HG03460 (cell line): ENCODE measurements around the gene NPLOC4.
"Not testable (repeated sequence)": the region's sequence is repeated elsewhere in the genome, so short reads cannot be mapped to it uniquely, and the experiment has no call there.

Experiments used
- ATAC-seq: cut with Tn5 transposase; IDR thresholded peaks from one replicate; pipeline ENCODE4 v1.9.1; 2021; ENCODE audit not compliant: unreplicated experiment

Gene NPLOC4

DNA sequence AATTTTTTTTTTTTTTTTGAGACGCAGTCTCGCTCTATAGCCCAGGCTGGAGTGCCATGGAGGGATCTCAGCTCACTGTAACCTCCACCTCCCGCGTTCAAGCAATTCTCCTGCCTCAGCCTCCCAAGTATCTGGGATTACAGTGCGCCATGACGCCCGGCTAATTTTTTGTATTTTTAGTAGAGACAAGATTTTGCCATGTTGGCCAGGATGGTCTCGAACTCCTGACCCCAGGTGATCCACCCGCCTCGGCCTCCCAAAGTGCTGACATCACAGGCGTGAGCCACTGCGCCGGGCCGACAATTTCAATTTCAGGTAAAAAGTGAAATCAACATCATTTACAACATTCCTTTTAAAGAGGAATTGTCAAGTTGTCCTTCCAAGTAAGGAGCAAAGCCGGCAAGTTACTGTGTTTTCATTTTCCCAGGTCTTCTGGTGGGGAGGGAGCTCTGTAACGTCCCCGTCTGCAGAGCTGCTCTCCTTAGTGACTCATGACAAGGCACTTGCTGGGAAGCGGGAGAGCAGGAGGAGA, 873 bp downstream of the NPLOC4 start:
- ATAC-seq, result no peak

- ATAC-seq, result no peak
Measured at GRCh38 chr17:81635431-81635830, 1.5 kb downstream of the NPLOC4 start.

DNA sequence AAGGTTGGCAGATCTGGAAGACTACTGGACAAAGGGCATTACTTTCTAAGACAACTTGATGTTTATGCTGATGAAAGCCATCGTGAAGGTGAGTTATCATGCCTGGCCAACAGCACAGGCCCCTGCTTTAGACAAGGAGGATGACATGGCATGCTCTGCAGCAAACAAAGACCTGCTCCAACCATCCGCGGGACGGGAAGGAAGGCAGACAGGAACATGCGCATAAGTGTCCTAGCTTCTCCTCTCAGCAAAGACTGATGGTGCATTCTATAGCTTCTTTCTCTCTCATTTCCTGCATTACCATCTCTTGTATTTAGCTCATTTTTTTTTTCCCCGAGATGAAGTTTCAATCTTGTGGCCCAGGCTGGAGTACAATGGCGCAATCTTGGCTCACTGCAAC, 5.4 kb downstream of the NPLOC4 start:
- no peak for ATAC-seq

DNA sequence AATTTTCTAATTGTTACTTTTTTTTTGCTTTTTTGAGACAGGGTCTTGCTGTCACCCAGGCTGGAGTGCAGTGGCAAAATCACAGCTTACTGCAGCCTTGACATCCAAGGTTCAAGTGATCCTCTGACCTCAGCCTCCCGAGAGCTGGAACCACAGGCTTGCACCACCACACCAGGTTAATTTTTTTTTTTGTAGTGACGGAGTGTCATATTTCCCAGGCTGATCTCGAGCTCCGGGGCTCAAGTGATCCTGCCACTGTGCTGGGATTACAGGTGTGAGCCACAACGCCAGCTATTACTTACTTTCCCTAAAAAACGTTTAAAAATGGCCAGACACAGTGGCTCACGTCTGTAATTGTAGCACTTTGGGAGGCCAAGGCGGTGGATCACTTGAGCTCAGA, 6.6 kb downstream of the NPLOC4 start:
- ATAC-seq, result no peak

DNA sequence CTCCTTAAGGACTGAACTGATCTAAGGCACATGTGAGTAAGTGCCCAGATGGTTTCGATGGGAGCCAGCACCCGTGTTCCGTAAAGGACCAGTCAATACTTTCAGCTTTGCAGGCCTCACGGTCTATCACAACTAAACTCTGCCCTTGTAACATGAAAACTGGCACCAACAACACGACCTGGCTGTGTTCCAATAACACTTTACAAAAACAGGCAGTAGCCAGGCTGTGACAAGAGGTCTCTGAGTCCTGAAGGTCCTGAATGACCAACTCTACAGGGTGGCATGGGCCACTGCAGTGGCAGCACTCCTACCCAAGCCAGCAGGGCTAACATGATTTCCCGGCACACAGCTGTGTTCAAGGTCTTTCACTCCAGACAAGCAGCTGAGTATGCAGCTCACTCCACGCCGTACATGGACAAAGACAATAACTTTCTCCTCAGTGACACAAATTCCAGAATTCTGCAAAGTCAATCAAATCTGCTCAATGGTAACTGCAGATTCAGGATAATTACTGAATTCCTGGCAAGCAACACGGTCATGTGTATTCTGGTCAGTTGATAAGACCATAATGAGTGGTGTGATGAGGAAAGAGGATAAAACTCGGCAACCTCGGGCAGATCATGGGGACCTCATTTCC, 15.3 kb downstream of the NPLOC4 start:
- ATAC-seq, result no peak

- not testable (repeated sequence) for ATAC-seq
Measured at GRCh38 chr17:81618307-81618706, 18.6 kb downstream of the NPLOC4 start.

GRCh38 chr17:81616877-81617276, 20.0 kb downstream of the NPLOC4 start:
- no peak for ATAC-seq

DNA sequence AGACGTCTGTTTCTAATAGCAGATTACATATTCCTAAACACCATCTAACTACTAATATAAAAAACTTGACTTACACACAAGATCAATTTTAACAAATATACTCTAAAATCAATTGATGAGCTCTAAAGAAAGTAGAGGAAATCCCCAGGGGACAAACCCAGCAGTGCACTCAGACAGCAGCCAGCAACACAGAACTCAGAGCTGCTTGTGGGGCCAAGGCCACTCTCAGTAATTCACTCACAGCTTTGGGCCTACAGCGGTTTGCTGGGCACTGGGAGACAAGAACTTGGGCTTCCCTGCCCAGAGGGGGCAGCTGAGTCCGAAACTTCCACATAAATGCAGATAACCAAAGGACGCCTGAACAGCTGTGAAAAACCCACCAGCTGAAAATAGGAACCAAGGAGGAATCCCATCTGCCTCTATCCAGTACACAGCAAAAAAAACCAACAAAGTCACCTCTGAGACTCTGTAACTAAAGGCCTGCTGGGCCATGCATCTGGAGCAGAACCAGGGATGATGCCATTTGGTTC, 21.4 kb downstream of the NPLOC4 start:
- no peak for ATAC-seq

DNA sequence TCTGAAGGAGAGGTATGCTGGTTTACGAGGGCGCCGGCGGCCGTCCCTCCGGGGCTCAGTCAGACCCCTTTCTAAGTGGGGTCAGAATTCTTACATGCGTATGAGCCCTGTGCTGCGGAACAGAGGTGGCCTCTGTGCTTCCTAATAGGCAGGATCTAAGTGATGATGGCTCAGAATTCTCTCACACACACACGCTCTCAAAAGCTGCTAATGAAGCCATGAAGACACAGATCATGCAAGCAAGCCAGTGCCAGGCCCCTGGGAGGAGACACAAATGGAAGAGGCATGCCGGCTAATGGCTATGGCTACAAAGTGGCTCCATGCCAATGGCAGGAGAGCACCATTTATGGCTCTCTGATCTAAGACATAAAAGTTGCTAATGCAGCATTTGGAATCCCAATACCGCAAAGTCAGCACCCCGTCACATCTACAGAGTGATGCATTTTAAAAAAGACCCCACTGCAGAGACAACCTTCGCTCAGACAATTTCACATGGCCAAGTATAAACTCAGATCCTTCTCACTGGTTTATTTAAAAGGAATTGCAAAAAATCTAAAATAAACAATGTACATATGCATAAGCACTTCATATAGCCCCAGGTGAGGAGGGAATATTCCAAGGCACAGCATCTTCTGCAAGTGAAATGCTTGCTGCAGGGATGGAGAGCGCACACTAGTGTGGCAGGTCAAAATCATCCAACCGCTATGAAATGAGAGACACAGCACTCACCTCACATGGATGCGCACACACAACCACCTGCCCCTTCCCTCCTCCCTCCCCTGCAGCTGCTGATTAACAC, 24.5 kb downstream of the NPLOC4 start:
- no peak for ATAC-seq

- ATAC-seq, result no peak
Measured at GRCh38 chr17:81609541-81610311, 27.2 kb downstream of the NPLOC4 start.

GRCh38 chr17:81608605-81609004, 28.3 kb downstream of the NPLOC4 start:
- ATAC-seq, result no peak

DNA sequence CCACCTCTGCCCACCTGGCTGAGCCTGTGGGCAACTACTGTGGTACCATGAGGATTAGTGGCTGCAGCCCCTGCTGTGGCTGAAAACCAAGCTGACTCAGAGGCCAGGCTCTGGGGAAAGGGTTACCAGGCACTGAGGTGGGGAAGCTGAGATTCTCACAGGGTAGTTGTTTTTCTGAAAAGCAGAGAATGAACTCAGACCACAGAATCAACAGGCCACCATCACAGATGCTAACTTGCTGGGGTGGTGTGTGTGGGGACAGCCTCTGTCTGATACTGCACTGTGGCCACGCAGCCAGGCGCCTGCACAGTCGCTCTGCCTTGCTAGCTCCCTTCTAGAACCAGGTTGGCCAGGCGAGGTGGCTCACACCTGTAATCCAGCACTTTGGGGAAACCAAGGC, 28.8 kb downstream of the NPLOC4 start:
- ATAC-seq, result no peak

DNA sequence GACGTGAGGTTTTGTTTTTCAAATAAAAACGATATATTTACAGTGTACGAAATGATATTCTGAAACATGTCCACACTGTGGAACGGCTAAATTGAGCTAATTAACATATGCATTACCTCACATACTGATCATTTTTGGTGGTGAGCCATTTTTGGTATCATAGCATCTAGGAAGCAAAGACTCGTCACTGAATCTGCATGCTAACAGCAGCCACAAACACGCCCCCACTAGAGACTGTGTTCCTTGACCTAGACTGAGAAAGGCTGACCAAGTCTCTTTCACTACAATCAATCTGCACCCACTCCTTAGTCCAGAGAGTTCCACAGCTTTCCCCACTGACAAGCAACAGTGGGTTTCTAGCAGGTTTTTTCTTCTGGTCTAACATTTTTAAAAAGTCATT, 29.5 kb downstream of the NPLOC4 start:
- ATAC-seq, result no peak

GRCh38 chr17:81603846-81604610, 32.9 kb downstream of the NPLOC4 start:
- no peak for ATAC-seq

- ATAC-seq, result no peak
Measured at GRCh38 chr17:81601525-81602120, 35.3 kb downstream of the NPLOC4 start.

- ATAC-seq, result no peak
Measured at GRCh38 chr17:81599719-81600486, 37.0 kb downstream of the NPLOC4 start.

- ATAC-seq, result no peak
Measured at GRCh38 chr17:81593105-81593871, 43.6 kb downstream of the NPLOC4 start.

DNA sequence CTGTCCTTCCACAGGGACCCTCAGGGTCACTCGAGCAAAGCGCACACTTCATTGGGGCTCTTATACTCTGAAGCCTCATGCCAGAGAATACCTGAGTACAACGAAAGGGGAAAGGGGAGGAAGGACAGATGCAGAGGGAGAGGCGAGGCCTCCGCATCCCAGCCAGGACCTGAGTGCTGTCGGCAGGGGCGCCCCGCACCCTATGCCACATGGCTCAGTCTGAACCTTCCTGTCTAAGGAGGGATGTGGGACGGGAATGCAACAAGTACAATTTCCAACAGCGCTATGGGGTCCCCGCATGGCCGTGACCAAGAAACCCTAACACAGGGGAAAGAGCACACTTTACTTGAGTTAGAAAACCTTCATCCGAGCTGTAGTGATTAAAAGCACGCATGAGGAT, 44.9 kb downstream of the NPLOC4 start:
- no peak for ATAC-seq

GRCh38 chr17:81590121-81590520, 46.8 kb downstream of the NPLOC4 start:
- ATAC-seq, result no peak
